GM19438 (cell line): ENCODE measurements around the gene IGFBP1.

Experiments used
- ATAC-seq: cut with Tn5 transposase; IDR thresholded peaks from one replicate; pipeline ENCODE4 v1.9.1; 2021; ENCODE audit warnings: low read depth; ENCODE audit not compliant: unreplicated experiment

The IGFBP1 gene

DNA sequence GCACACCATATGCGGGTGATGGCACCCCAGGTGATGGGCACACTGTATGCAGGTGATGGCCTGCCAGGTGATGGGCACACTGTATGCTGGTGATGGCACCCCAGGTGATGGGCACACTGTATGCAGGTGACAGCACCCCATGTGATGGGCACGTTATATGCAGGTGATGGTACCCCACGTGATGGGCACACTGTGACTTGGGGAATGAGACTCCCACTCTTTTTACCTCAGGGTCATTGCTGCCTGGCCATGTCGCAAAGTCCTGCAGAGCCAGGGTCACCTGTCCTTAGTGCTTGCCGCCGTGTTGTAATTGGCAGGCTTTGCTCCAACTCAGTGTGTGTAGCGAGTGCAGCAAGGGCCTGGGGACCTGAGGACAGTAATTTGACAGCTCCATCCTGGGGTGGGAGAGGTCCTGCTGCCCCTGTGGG lies 7.8 kb upstream of the IGFBP1 start:
- ATAC-seq: no peak

DNA sequence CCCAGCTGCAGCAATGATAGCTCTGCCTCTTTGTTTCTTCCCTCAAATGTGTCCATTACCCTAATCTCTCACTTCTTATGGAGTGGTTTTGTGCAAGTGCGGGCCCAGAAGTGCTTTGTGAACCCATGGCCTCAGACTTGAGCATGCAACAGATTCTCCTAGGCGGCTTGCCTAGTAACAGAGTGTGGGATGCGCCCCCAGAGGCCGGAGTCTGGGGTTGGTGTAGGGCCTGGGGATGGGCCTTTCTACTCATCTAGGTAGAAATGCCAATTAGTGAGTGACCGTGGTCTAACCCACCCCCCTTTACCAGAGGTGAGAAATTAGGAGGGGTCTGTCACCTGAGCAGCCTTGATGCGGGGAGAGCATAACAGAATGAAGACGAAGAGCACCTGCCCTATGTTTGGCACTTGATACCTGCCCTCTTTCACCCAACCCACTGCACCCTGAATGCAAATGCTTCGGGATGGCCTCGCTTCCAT lies 7.0 kb upstream of the IGFBP1 start:
- ATAC-seq: no peak

DNA sequence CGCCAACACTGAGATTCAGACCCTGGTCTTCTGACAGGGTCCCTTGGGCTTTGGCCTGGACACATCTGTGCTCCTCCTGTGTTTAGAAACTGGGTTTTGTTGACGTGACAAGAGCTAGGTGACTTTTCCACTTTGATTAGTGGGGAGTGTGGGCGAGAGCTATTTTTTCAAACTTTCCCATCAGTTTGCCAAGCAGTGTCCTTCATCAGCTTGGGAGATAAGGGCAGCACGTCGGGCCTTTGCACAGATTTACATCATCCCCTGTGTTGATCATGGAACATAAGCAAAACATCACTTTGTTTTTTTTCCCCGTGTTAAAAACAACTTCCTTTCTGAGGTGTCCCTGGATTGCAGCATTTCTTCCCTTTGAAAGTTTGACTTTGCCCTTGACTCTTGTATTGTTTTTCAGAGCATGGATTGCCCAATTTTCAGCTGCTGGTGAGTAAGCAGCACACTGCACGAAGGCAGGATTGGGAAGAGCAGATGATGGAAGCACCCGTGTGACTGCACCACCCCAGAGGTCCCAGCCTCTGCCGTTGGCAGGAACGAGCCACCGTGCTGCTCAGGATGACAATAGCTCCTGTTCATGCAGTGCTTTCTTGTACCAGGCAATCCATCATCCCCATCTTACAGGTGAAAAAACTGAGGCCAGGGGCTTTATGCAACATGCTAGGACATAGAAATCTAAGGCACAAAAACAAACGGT lies 6.4 kb upstream of the IGFBP1 start:
- no peak for ATAC-seq

DNA sequence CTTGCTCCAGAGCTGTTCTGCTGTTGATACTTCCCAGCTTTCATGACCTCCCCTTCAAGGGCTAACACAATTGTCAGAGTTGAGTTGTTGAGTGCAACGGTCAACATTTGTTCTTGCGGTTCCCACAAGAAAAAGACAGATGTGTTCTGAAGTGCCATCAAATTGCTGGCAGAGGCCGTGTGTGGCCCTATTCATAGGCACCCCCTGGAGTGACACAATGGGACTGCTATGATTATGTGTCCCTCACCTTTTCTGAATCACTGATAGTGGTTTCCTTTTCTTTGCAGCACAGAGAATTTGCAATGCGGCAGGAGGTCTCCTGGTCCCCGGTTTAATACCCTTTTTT lies 5.8 kb upstream of the IGFBP1 start:
- ATAC-seq: no peak

DNA sequence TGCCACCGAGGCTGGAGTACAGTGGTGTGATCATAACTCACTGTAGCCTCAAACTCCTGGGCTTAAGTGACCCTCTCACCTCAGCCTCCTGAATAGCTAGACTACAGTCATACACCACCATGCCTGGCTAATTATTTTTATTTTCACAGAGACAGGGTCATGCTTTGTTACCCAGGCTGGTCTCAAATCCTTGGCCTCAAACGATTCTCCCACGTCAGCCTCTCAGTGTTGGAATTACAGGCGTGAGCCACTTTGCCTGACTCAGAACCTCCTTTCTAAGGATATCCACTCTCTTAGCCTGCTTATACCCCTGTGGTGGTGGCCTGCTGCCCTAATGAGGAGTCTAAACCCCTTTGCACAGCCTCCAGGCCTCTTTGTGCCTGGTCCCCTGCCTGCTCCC lies 4.2 kb upstream of the IGFBP1 start:
- ATAC-seq: no peak

DNA sequence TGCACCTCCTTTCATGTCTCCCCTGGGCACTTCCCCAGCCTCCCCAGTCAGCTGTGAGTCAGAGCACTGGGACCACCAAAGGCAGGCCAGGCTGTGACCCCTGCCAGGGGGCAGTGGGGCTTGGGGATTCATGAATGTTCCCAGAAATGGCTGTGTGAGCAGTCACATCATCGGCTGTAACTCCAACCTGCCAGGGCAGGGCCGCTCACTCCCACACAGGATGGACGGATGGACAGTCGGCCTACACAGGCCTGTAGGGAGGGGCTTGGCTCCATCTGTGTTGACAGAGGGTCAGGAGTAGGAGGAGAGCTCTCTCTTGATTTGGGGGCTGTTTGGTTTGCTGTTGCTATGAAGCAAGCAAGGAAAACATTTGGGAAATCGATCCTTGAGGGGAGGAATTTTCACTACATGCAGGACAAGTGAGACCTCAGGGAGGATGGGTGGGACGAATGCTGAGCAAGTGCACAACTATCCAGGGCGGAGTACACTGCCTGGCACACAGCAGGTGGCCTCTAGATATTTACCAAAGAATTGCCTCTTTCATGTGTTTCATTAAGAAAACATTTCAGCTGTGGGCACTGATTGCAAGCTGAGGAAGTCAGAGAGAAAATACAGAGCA lies 2.9 kb upstream of the IGFBP1 start:
- ATAC-seq: no peak

DNA sequence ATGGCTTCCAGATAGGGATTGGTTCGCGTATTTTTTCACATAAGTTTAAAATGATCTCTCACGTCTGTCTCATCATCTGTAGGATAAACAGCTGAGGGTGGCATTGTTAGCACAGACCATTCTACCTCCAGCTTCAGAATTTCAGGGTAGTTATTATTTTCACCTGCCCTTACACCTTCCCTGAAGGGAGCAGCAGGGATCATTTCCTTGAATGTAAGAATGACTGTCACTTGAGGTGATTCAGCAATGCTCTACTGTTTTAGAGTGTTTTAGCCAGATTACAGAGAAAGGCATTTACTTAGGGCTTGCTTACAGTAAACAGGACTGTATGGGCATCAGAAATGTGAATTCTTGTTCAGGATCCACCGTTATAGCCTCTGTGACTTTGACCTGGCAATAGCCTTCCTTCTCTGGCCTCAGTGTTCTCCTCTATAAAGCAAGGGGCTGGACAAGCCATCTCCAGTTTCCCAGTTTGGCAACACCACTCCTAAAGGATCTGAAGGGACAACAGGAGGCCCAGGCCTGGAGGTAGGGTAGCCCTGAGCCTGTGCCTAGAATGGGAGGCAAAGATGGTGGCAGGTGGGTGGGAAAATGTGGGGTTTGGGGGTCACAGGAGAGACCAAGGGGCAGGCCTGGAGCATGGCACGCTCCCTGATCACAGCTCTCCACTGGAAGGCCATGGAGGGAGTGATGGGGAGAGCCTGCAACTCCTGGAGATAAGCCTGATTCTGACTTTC lies 1.2 kb upstream of the IGFBP1 start:
- ATAC-seq: no peak

DNA sequence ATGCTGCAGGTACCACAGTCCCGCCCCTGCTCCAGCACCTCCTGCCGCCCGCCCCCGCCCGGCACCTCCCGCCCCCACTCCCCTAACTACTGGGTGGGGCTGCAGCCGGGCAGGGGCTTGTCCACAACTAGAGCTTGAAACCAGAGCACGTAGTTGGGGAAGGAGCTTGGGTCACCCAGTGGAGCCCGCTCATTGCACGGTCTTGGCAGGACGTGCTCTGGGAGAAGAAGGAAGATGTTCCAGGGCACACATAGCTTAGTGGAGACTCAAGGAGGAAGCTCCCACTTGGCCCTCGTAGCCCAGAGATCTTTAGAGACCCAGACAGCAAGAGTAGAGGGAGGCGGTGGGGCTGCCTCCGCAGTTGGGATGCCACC lies 692 bp downstream of the IGFBP1 start:
- no peak for ATAC-seq

DNA sequence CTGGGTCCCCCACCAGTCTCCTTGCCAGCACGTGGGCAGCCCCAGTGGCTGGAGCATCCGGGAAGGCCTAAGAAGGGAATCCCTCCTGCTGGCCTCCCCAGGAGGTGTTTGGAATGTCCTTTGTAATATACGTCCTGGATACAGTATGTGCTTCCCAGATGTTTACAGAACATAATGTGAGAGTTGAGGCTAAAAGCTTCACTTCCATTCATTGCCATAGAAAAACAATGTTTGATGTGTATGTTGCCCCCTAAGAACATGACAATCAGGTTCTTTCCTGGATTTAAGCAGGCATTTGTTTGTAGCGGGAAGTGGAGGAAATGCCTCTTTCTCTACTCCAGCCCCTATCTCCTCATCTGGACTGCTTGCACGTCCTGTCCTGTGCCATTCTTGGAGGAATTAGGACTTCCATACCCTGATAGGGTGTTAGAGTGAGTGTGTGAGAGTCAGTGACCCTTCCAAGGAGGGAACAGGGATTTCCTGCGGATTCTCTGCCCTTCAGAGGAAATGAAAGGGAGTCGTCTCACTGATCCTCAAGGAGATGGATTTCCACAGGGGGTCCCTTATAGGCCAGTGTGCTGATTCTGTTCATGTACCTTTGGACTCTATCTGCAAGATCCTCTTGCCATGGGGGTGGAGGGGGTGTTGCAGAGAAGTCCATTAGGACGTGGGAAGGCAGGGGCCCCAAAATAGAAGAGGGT lies 1.2 kb downstream of the IGFBP1 start:
- no peak for ATAC-seq

DNA sequence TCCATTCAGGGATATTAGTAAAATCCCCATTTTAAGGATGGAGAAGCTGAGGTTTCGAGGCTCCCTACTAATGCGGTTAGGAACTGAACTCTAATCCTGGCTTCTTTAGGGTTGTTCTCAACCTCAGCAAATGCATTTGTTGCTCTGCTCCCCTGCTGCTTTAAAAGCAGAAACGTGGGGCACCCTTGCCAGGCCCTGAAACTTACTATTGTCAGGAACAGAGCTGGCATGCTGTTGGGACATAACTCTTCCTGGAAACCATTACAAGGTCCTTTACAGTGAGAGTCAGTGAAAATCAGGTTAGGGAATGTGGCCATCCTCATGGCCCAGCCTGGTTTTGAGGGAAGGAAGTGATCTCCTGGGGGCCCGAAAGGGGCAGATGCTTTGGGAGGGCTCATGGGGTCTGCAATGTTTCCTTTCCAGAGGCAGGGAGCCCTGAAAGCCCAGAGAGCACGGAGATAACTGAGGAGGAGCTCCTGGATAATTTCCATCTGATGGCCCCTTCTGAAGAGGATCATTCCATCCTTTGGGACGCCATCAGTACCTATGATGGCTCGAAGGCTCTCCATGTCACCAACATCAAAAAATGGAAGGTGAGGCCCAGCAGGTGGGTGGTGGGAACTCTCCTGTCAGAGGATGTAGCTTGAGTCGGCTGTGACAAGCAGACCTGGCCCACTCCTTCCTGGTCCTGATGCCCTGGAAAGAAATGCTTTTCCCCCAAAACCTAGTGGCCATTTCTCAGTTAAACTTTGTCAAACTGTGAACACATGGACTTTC lies 2.0 kb downstream of the IGFBP1 start:
- no peak for ATAC-seq

DNA sequence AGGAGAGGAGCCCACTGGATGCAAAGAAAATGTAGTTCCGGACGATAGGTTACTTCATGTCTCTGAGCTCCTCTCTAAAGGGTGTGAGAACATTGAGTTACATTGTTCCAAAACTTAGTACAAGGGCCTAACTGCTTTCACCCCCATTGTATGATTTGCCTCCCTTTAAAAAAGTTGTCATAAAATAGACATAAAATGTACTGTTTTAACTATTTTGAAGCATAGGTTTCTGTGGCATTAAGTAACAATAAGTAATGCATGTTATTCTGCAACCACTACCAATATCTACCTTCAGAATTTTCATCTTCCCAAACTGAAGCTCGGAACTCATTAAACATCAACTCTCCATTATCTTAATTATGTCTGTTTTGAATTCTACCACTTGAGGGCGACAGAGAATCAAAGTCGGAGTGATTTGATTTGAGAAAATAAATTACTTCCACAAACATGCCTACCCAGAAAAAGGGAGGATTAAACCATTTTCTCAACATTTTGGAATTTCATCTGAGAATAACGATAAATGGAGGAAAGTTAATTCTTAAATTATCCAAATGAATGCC lies 2.7 kb downstream of the IGFBP1 start:
- ATAC-seq: no peak

DNA sequence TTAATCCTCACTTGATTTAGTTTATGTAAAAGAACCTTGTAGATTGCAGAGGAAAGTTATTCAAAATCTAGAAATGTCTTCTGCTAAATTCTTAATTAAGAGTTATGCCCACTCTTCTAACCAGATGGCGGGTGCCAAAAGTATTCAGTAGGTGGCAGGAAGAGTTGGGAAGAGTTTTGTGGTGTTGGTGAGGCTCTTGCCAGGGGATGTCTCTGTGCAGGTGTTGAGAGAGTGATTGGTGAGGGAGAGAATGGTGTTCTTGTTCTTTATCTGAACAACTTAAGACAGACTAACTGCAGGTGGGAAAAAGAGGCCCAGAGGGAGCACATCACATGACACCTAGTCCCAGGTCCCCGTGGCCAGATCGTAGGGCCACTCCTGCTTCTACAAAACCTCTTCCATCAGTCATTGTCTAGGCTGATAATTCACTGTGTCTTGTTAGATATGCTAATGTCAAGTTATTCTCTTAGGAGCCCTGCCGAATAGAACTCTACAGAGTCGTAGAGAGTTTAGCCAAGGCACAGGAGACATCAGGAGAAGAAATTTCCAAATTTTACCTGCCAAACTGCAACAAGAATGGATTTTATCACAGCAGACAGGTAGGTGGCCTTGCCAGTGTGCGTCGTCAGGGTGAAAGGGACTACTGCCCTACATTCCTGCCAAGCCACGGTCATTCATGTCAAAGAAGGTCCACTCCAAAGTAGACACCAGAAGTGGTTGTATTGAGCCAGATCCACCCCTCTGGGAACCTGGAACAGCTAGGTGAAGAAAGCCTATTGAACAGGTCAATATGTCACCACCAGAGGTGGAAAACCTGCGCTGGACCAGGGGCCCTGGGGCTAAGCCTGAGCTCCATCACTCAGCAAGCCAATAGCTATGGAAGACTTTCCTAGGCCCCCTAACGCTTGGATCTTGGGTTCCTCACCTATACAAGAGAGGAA lies 3.4 kb downstream of the IGFBP1 start:
- no peak for ATAC-seq

DNA sequence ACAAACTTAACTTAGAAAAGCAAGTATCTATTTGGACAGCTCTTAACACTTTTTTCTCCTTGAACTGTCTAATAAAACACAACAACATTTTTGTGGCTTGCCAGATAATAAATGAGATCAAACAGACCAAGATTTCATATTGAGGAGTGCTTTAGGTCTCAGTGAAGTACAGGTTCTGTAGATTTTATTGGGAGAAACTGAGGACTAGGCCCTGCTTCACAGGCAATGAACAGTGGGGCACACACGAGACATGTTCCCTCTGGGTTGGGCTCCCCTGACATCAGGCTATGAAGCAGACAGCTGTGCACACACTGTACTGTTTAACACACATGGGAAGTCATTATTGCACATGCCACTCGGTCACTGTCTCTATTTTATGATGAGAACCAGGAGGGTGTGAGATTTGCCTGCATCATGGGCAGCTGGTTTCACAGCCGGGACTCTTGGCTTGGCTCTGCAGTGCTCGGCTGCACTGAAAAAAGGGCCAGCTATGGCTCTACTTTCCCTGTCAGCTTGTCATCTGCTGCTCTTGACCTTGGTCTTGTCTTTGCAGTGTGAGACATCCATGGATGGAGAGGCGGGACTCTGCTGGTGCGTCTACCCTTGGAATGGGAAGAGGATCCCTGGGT lies 4.2 kb downstream of the IGFBP1 start:
- ATAC-seq: no peak

DNA sequence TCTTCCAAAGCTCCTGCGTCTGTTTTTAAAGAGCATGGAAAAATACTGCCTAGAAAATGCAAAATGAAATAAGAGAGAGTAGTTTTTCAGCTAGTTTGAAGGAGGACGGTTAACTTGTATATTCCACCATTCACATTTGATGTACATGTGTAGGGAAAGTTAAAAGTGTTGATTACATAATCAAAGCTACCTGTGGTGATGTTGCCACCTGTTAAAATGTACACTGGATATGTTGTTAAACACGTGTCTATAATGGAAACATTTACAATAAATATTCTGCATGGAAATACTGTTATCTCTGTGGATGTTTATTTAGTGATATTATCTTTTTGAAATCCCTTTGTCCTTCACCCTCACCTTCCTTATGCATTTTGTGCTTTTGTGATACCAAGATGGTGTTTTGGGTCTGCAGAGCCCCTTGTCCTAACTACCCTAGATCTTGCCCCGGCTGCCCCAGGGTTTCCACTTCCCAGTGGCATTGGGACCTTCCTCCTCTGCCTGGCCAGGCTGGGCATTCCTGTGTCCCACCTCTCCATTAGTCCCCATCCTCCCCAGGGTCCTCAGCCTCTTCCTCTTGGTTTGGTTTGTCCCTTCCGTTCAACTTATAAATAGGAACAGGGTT lies 5.2 kb downstream of the IGFBP1 start:
- no peak for ATAC-seq

DNA sequence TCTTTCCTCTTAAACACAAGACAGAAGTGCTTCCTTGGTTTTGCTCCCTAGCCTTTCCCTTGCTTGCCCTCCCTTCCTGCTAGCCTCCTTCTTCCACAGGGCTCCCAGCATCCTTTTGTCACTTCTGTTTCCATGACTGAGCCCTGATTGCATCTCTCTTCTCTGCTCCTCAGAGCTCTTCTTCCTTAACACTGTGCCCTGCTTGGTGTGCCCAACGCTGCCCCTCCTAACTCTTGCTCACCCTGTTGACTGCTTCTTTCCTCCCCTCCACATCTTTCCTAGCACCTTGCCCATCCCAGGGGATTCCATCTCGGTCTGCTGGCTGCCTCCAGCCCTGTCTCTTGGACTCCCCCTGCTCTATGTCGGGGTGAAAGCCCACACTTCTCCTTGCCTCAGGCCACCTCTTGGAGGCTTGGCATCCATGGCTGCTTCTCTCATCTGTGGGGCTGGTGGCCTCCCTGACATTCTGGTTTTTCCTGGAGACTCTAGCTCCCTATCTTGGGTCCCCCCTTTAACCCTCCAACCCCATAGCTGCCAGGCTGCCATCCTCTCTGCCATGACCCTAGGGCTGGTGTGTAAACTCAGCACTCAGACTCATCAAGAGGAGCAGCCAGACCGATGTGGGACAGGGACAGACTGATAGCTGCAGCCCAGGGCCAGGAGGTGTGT lies 5.8 kb downstream of the IGFBP1 start:
- ATAC-seq: no peak

DNA sequence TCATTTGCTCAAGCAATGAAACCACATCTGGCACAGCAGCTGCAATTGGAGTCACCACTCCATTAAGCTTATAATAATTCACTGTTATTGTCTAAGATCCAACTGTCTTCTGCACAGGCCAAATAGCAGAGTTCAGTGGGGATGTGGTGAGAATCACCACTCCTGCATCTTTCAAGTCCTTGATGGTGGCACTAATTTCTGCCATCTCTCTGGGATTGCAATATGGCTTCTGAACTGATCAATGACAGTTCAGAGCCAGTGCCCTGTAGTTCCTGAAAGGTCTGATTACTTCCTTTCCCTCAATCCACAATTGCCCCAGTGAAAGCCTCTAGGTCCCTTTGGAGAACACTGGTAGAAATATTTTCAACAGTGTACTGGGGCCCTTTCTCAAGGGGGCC lies 6.4 kb downstream of the IGFBP1 start:
- ATAC-seq: no peak

DNA sequence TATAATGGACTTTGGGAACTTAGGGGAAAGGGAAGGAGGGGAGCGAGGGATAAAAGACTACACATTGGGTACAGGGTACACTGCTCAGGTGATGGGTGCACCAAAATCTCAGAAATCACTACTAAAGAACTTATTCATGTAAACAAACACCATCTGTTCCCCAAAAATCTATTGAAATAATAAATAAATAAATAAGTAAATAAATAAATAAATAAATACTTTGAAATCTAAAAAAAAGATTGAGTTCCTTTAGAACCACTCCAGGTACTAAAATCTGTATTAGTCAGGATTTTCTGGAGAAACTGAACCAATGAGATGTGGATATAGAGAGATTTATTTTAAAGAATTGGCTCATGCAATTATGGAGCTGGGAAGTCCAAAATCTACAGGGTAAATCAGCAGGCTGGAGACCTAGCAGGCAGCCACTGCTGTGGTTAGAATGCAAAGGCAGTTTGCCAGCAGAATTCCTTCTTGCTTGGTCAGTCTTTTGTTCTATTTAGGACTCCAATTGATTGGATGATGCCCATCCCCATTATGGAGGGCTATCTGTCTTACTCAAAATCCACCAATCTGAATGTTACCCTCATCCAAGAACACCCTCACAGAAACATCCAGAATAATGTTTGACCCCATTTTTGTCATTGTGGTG lies 8.9 kb downstream of the IGFBP1 start:
- ATAC-seq: no peak
